GM19351 (cell line): ENCODE measurements around the gene BUB1B.

Experiments
- ATAC-seq: cut with Tn5 transposase; IDR thresholded peaks from one replicate; pipeline ENCODE4 v1.9.1; 2021; ENCODE audit warnings: mild to moderate bottlenecking, moderate library complexity; ENCODE audit not compliant: unreplicated experiment

BUB1B gene

DNA sequence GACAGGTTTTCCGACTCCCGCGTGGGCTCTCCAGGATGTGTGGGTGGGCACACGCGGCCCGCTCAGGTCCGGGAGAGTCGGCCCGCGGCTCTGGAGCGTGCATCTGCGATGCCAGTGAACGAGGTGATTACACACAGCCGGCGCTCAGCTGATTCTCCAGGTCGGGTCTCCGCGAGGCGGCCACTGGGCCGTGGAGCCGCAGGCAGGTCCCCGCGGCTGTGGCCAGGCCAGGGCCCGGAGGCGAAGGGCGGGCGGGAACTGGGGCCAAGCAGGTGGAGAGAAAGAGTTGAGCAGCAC lies 91.2 kb downstream of the BUB1B start:
- no peak for ATAC-seq

GRCh38 chr15:40252438-40253166 lies 91.7 kb downstream of the BUB1B start:
- no peak for ATAC-seq

DNA sequence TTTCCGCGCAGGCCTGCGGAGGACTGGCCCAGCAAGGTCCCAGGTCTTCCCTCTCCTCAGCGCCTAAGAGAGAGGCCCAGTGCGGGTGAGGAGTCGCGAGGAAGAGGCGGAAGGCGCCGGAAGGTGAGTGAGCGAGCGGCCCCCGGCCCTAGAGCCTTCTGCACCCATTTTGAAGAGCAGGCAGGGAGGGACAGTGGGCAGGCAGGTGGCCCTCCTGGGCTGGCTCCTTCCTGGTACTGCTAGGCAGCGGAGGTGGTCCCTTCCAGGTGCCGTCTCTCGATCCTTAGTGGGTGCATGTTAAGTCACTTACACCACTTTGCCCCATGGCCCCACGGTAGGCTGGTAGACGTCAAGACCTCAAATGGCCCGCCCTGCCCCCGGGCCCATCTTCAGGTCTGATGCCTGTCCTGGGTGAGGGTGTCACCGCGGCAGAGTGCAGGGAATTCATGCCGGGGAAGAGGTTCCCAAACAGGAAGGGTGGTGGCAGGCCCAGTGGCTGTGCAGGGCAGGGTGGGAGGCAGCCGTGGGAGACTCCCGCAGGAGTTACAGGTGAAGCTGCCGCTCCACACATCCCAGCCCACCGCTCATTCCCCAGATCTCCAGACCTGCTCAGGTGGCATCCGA lies 92.4 kb downstream of the BUB1B start:
- no peak for ATAC-seq

DNA sequence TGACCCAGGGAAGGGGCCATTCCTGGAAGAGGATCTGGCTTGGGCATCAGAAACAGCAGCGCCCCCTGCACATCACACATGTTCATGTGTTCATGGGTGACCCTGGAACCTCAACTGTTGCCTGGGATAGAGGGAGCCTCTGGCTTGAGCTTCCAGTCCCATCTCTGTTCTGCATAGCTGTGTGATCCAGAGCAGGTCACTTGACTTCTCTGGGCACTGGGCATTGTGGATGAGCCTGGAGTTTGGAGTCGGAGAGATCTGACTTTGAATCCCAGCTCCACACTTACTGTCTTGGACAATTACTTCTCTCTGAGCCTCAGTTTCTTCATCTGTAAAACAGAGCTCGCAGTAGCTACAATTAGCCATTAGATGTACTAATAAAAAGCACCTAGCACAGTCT lies 93.6 kb downstream of the BUB1B start:
- no peak for ATAC-seq

- ATAC-seq = no peak
Measured at GRCh38 chr15:40255033-40255432, 94.2 kb downstream of the BUB1B start.

DNA sequence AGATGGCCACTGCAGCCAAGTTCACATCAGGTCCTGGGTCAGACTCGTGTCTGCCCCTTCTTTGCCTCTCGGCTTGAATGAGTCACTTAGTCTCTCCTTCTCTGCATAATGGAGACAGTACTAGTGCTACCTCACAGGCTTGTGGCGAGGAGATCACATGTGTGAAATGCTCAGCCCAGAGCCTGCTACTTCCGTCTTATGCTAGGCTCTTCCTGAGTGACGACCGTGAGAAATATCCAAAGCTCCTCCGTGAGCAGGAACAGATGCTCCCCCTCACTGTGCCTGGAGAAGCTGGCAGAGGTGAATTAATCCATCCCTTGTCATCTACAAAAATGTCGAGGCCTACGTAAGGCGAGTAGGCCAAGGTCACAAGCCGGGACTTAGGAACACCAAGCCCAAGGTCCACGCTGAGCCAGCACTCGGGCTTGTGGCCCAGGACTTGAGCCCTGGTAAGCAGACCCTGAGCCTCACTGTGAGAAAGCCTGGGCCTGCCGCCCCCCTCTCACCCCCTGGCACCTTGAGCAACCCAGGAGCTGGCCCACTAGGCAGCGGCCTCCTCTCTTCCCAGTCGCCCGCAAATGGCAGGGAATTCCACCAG lies 95.9 kb downstream of the BUB1B start:
- ATAC-seq = no peak

GRCh38 chr15:40257656-40258450 lies 97.0 kb downstream of the BUB1B start:
- ATAC-seq = no peak

DNA sequence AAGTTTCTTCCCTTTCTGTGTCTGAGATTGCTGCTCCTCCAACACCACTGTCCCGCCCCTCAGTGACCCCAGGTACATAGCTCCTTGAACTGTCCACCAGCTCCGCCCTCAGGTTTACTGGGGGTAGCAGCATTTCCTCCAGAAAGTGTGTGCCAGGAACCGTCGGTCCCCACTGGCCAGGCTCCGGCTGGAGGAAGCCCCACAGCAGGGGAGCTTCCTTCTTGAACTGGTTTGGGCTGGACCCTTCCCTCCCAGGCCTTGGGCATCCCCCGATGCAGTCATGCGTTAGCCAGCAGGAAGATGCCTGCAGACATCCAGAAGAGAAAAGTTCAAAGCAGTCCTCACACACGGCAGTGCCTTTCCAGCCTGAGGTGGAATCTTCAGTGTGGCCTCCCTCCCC lies 97.7 kb downstream of the BUB1B start:
- ATAC-seq = no peak

DNA sequence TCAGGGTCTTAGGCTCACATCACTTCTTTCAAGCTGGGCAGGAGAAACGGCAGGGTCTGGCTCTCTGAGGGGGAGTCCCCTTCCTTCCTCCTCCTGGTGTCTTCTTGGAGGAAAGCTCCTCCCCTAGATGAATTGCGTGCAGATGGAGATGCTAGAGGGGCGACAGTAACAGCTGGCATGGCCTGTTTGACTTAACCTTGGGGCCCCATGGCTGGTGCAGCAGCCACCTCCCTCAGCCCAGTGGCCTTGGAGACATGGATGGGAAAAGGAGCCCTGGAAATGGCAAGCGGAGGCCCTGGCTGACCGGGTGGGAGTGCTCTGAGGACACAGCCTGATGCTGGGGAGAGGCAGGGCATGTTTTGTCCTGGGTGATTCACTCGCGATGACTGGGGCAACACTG lies 98.2 kb downstream of the BUB1B start:
- no peak for ATAC-seq

DNA sequence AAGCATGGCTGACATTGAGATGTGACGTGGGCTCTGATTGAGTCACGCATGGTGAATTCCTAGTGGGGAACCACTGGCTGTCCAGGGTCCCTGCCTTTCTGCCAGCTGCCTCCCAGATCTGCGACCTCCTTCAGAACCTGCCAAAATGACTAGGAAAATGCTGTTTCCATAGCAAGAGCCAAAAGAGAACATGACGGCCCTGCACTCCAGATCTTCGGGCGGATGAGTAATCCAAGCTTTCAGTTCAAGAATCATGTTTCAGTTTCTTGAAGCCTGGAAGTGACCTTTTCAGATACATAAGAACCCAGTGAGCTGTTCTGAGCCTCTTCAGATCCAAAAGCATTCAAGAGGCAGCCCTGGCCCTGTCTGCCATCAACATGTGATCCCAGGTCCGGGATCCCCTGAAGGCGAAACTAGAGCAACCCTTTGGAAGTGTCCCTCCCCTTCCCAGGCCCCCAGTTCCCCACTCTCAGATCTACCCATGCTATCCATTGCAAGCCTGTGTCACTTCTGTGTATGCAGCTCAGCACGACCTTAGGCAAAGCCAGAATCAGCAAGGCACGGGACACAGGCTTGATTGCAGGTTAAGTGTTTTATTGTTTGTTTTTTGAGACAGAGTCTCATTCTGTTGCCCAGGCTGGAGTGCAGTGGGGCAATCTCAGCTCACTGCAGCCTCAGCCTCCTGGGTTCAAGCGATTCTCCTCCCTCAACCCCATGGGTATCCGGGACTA lies 102.3 kb downstream of the BUB1B start:
- ATAC-seq = no peak

- ATAC-seq = no peak
Measured at GRCh38 chr15:40264321-40265153, 103.7 kb downstream of the BUB1B start.

GRCh38 chr15:40265355-40265754 lies 104.5 kb downstream of the BUB1B start:
- ATAC-seq = no peak

- ATAC-seq = no peak
Measured at GRCh38 chr15:40265875-40266274, 105.0 kb downstream of the BUB1B start.

DNA sequence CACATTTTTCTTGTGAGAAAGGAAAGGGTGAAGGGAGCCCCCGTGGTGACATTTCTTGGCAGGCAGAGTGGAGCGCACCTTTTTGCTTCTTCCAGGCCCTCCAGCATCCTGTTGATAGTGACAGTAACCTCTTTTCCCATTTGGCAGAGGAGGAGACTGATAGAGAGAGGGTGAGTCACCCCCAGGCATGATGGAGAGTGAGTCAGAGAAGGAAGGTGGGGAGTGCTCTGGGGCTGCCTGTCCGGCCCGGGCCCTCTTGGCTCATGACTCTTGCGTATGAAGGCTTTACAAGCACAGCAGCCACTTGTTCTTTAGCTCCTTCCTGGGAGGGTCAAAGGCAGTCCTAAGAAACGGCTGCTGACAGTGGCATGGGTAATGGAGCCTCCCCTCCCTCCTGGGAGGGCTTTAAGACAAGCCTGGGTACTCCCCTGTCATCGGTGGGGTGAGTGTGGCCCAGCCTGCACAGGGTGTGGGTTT lies 106.0 kb downstream of the BUB1B start:
- no peak for ATAC-seq

DNA sequence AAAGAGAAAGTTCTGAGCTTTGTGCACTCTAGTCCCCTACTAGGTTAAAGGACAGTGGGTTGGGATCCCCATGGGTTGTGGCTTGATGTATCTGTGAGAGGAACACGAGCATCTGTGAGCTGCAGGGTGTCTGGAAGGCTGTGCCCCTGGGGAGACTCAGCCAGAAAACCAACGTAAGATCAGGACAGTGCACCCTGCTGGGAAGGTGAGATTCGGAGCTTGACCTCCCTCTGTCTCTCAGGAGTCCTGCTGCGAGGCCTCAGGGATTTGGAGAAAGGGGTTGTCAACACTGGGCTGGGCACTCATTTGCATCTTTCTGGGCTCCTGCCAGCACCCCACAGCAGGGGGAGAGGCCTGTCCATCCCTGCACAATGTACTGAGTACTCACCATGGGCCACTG lies 106.8 kb downstream of the BUB1B start:
- ATAC-seq = no peak

- ATAC-seq = no peak
Measured at GRCh38 chr15:40269604-40270003, 108.7 kb downstream of the BUB1B start.

DNA sequence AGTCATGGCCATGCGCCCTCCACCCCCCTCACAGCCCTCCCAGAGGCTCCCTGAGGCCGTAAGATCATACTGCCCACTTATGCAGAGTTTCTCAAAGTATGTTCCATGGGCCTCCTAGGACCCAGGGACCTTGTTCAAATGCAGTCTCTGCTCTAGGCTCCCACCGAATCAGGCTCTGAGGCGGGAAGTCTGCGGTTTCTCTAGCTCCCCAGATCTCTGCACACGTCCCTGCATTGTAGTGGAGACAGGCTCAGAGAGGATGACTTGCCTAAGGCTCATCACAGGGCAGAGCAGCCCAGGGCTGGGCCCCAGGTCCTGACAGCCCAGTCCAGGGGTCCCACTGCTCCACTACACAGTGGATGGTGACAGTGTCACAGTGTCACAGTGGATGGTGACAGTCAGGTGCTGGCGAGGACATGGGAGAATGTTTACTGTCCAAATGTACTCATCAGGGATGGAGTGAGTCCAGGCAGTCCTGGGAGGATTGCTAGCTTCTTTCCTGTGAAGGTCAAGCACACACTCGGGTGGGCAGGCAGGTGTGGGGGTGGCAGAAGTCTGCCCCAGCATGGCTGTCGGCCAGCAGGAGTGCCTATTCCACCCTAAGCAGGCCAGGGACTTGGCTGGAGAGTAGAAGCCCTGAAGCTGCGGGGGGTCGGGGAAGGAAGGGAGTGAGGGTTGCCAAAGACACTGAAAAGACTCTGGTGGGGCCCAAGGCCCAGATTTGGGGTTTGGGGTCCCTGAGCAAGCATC lies 109.6 kb downstream of the BUB1B start:
- no peak for ATAC-seq
